ENCODE results near the gene ANXA6.

ANXA6 gene

GRCh38 chr5:151123897-151124751 lies 33.5 kb downstream of the ANXA6 start:
- Histone ChIP-seq H3K4me3 (replicated peaks; ENCODE audit: low read depth, low read length) (peak overlapping the region; percentile 30), H3K36me3 (ENCODE audit: control insufficient read depth, insufficient read depth, low read length) (peaks cover 67% of the 10 kb centered on the region), H3K27me3 (replicated peaks; ENCODE audit: control insufficient read depth, insufficient read depth, low read length) (no peaks in the 10 kb centered on the region)
- no peak for TF ChIP-seq CTCF (IDR thresholded peaks at IDR 0.05; ENCODE audit: insufficient read depth, low read length, poor library complexity, severe bottlenecking)
- DNase-seq (ENCODE audit: extremely low read depth, insufficient read length) = peak; percentile 85

GRCh38 chr5:151122828-151123227 lies 34.8 kb downstream of the ANXA6 start:
- DNase-seq (ENCODE audit: extremely low read depth, insufficient read length) = no peak
- Histone ChIP-seq H3K4me3 (replicated peaks; ENCODE audit: low read depth, low read length) (no peak overlapping the region), H3K36me3 (ENCODE audit: control insufficient read depth, insufficient read depth, low read length) (peaks cover 66% of the 10 kb centered on the region), H3K27me3 (replicated peaks; ENCODE audit: control insufficient read depth, insufficient read depth, low read length) (no peaks in the 10 kb centered on the region)
- TF ChIP-seq CTCF (IDR thresholded peaks at IDR 0.05; ENCODE audit: insufficient read depth, low read length, poor library complexity, severe bottlenecking) = no peak

- Histone ChIP-seq H3K27me3 (replicated peaks; ENCODE audit: control insufficient read depth, insufficient read depth, low read length) (no peaks in the 10 kb centered on the region), H3K4me3 (replicated peaks; ENCODE audit: low read depth, low read length) (no peak overlapping the region), H3K36me3 (ENCODE audit: control insufficient read depth, insufficient read depth, low read length) (peaks cover 65% of the 10 kb centered on the region)
- no peak for DNase-seq (ENCODE audit: extremely low read depth, insufficient read length)
- no peak for TF ChIP-seq CTCF (IDR thresholded peaks at IDR 0.05; ENCODE audit: insufficient read depth, low read length, poor library complexity, severe bottlenecking)
Measured at GRCh38 chr5:151121665-151122064, 35.9 kb downstream of the ANXA6 start.

- Histone ChIP-seq H3K27me3 (replicated peaks; ENCODE audit: control insufficient read depth, insufficient read depth, low read length) (no peaks in the 10 kb centered on the region), H3K36me3 (ENCODE audit: control insufficient read depth, insufficient read depth, low read length) (peaks cover 65% of the 10 kb centered on the region), H3K4me3 (replicated peaks; ENCODE audit: low read depth, low read length) (no peak overlapping the region)
- no peak for DNase-seq (ENCODE audit: extremely low read depth, insufficient read length)
- TF ChIP-seq CTCF (IDR thresholded peaks at IDR 0.05; ENCODE audit: insufficient read depth, low read length, poor library complexity, severe bottlenecking) = no peak
Measured at GRCh38 chr5:151121095-151121494, 36.5 kb downstream of the ANXA6 start.

- TF ChIP-seq CTCF (IDR thresholded peaks at IDR 0.05; ENCODE audit: insufficient read depth, low read length, poor library complexity, severe bottlenecking) = no peak
- H3K36me3 ChIP-seq (ENCODE audit: control insufficient read depth, insufficient read depth, low read length) = peaks cover 62% of the 10 kb centered on the region
Measured at GRCh38 chr5:151118913-151119575, 38.5 kb downstream of the ANXA6 start.

More at GRCh38 chr5:151118913-151119575, 38.5 kb downstream of the ANXA6 start:
- DNase-seq (ENCODE audit: extremely low read depth, insufficient read length) = no peak
- Histone ChIP-seq H3K4me3 (replicated peaks; ENCODE audit: low read depth, low read length) (no peak overlapping the region), H3K27me3 (replicated peaks; ENCODE audit: control insufficient read depth, insufficient read depth, low read length) (no peaks in the 10 kb centered on the region)
